Thyroid gland (tissue), 4 donors: ENCODE measurements around the gene SCGB2B2. TPM values are rescaled to one million over a fixed set of nuclear protein-coding genes. Genes with fewer than 3 reads are reported as not detected.

Source experiments
- DNase-seq, 2 donors: peaks; one replicate each; pipeline ENCODE4 v3.0.0-alpha.2; 2019
- H3K27ac ChIP-seq, 3 donors: fragments of 200-600 bp; sonication (generic); 1 replicate in 2 of 3; 2 replicates in 1 of 3; pipeline ENCODE4 v1.5.1; 2016 to 2019; ENCODE audit warnings: mild to moderate bottlenecking in 1 of 3, moderate library complexity in 1 of 3
- H3K27me3 ChIP-seq: fragments of 200-600 bp; sonication (generic); one replicate; pipeline ENCODE4 v1.5.1; 2019
- H3K36me3 ChIP-seq, 2 donors: fragments of 200-600 bp; sonication (generic); one replicate each; pipeline ENCODE4 v1.5.1; 2016 to 2019
- H3K4me1 ChIP-seq, 2 donors: fragments of 200-600 bp; sonication (generic); one replicate each; pipeline ENCODE4 v1.5.1; 2017 to 2019
- H3K4me3 ChIP-seq, 3 donors: fragments of 200-600 bp; sonication (generic); replicated peaks in 1 of 3; 1 replicate in 2 of 3; 2 replicates in 1 of 3; pipeline ENCODE4 v1.5.1; 2016; ENCODE audit warnings: mild to moderate bottlenecking in 1 of 3
- H3K9me3 ChIP-seq: fragments of 200-600 bp; sonication (generic); one replicate; pipeline ENCODE4 v1.5.1; 2017
- CTCF ChIP-seq, 6 experiments: fragments of 200-600 bp in 3 of 6; fragments of 450-650 bp in 3 of 6; sonication (generic) in 3 of 6; IDR thresholded peaks; one replicate each; pipeline ENCODE4 v1.5.1; 2016 to 2019; ENCODE audit warnings: antibody characterized with exemption in 6 of 6, mild to moderate bottlenecking in 2 of 6, inconsistent platforms in 1 of 6, moderate library complexity in 1 of 6
- POLR2A ChIP-seq, 2 donors: fragments of 450-650 bp; IDR thresholded peaks; one replicate each; pipeline ENCODE4 v1.6.1; 2017; ENCODE audit warnings: antibody characterized with exemption in 2 of 2, mild to moderate bottlenecking in 2 of 2, moderate library complexity in 1 of 2
- WGBS, 2 donors: methylation state at CpG; one replicate each; pipeline ENCODE4 v1.1.5; 2017; 5-methylcytosine and 5-hydroxymethylcytosine counted together
- intact Hi-C: fragments of 100-400 bp; cut with DNase I; formaldehyde crosslinking; loops from one replicate; pipeline ENCODE4 v1.15.1; 2023
- total RNA-seq, 4 donors: library from RNA; depleted of rRNA; stranded (reverse); fragments of >200 nt; gene quantifications; one replicate each; pipeline ENCODE4 v1.2.3, GENCODE V29; 2016

Gene SCGB2B2
- total RNA-seq, result 1 to 10 TPM; 1.0 to 2.0 (median 1.5) TPM

GRCh38 chr19:34676697-34677385, at the start of gene SCGB2B2:
Gene SCGB2B2 (minus strand): TSS chr19:34677159. CDS start chr19:34594563, 82,596 bp downstream.
- peak in 1 of 6 experiments; percentile 11 for TF ChIP-seq CTCF (IDR thresholded peaks at IDR 0.05)
- no peak for TF ChIP-seq POLR2A (IDR thresholded peaks at IDR 0.05)
- H3K27ac ChIP-seq, result peak within 1 kb of the TSS; percentile 92 to 95 (median 94)
- intact Hi-C loops, result no loop called here
- peak within 1 kb of the TSS; percentile 28 to 83 (median 80) for H3K4me3 ChIP-seq
- peak in 1 of 2 donors; percentile 87 for DNase-seq
- H3K27me3 ChIP-seq, result no peaks in the 10 kb centered on the region
- H3K4me1 ChIP-seq, result peaks cover 15 to 25% of the 10 kb centered on the region in 2 donors
- H3K9me3 ChIP-seq, result no peaks in the 10 kb centered on the region
- peaks cover 20 to 21% of the 10 kb centered on the region in 2 donors for H3K36me3 ChIP-seq
- 5 to 7% methylated on average over 26 of the region's 26 CpGs for WGBS, 2 donors

GRCh38 chr19:34725400-34725799, 48.4 kb upstream of the SCGB2B2 start:
- Histone ChIP-seq H3K27ac (no peak overlapping the region), H3K27me3 (no peaks in the 10 kb centered on the region), H3K4me1 (no peaks in the 10 kb centered on the region), H3K9me3 (no peaks in the 10 kb centered on the region), H3K36me3 (no peaks in the 10 kb centered on the region), H3K4me3 (no peak overlapping the region)
- no peak for DNase-seq
- TF ChIP-seq CTCF (IDR thresholded peaks at IDR 0.05) (no peak), POLR2A (IDR thresholded peaks at IDR 0.05) (no peak)
- intact Hi-C loops, result no loop called here
- WGBS, 2 donors, result 54 to 67% methylated on average over 6 of the region's 6 CpGs

GRCh38 chr19:34722353-34722752, 45.4 kb upstream of the SCGB2B2 start:
- no peak overlapping the region for H3K27ac ChIP-seq
- H3K4me1 ChIP-seq, result no peaks in the 10 kb centered on the region
- no peaks in the 10 kb centered on the region for H3K9me3 ChIP-seq
- TF ChIP-seq POLR2A (IDR thresholded peaks at IDR 0.05) (no peak), CTCF (IDR thresholded peaks at IDR 0.05) (no peak)
- DNase-seq, result no peak
- intact Hi-C loops, result no loop called here
- H3K27me3 ChIP-seq, result no peaks in the 10 kb centered on the region
- no peaks in the 10 kb centered on the region for H3K36me3 ChIP-seq
- WGBS, 2 donors, result 61 to 71% methylated on average over 10 to 11 of the region's 11 CpGs
- no peak overlapping the region for H3K4me3 ChIP-seq

GRCh38 chr19:34715357-34715756, 38.4 kb upstream of the SCGB2B2 start:
- TF ChIP-seq POLR2A (IDR thresholded peaks at IDR 0.05) (no peak), CTCF (IDR thresholded peaks at IDR 0.05) (no peak)
- intact Hi-C loops, result loop anchor here (10.0 kb wide), 1 partner anchor 211 kb away; no protein-coding TSS in a partner anchor
- H3K27me3 ChIP-seq, result no peaks in the 10 kb centered on the region
- no peaks in the 10 kb centered on the region for H3K4me1 ChIP-seq
- no peaks in the 10 kb centered on the region for H3K36me3 ChIP-seq
- no peak overlapping the region for H3K27ac ChIP-seq
- no peak overlapping the region for H3K4me3 ChIP-seq
- no peak for DNase-seq
- no peaks in the 10 kb centered on the region for H3K9me3 ChIP-seq

- Histone ChIP-seq H3K4me3 (no peak overlapping the region), H3K27me3 (no peaks in the 10 kb centered on the region), H3K4me1 (no peaks in the 10 kb centered on the region), H3K9me3 (no peaks in the 10 kb centered on the region), H3K27ac (no peak overlapping the region), H3K36me3 (no peaks in the 10 kb centered on the region)
- WGBS, 2 donors, result 77 to 88% methylated on average over 2 of the region's 2 CpGs
- TF ChIP-seq CTCF (IDR thresholded peaks at IDR 0.05), result no peak
- no peak for TF ChIP-seq POLR2A (IDR thresholded peaks at IDR 0.05)
- intact Hi-C loops, result loop anchor here (5.0 to 10.0 kb wide), 2 partner anchors 76 to 208 kb away; no protein-coding TSS in a partner anchor
- DNase-seq, result no peak
Observed at GRCh38 chr19:34713262-34713637, 36.3 kb upstream of the SCGB2B2 start.
